Transverse colon (tissue), 4 donors: ENCODE results near the gene EPB41L1. TPM values are rescaled to one million over a fixed set of nuclear protein-coding genes. Genes with fewer than 3 reads are reported as not detected.
"Not testable (repeated sequence)": the region's sequence is repeated elsewhere in the genome, so short reads cannot be mapped to it uniquely, and the experiment has no call there.

Experiments
- DNase-seq: peaks from one replicate; pipeline ENCODE4 v3.0.0-alpha.2; 2019
- H3K27ac ChIP-seq, 4 donors: fragments of 200-600 bp; sonication (generic); 2 replicates each; pipeline ENCODE4 v1.5.1; 2016 to 2018; ENCODE audit warnings: inconsistent platforms in 4 of 4
- H3K27me3 ChIP-seq: fragments of 200-600 bp; sonication (generic); 2 replicates; pipeline ENCODE4 v1.5.1; 2017; ENCODE audit warnings: inconsistent platforms
- H3K36me3 ChIP-seq, 4 donors: fragments of 200-600 bp; sonication (generic); 2 replicates each; pipeline ENCODE4 v1.5.1; 2017 to 2019; ENCODE audit warnings: inconsistent platforms in 4 of 4
- H3K4me1 ChIP-seq, 4 donors: fragments of 200-600 bp; sonication (generic); 2 replicates each; pipeline ENCODE4 v1.5.1; 2017 to 2020; ENCODE audit warnings: inconsistent platforms in 4 of 4
- H3K4me3 ChIP-seq, 4 donors: fragments of 200-600 bp; sonication (generic); 1 replicate in 1 of 4; 2 replicates in 3 of 4; pipeline versions ENCODE4 v1.5.1 to v1.6.1; 2017 to 2019; ENCODE audit warnings: inconsistent platforms in 4 of 4
- H3K9me3 ChIP-seq, 2 donors: fragments of 200-600 bp; sonication (generic); 2 replicates each; pipeline ENCODE4 v1.5.1; 2017 to 2019; ENCODE audit warnings: inconsistent platforms in 2 of 2
- EP300 ChIP-seq: sonication (generic); formaldehyde crosslinking; IDR thresholded peaks from one replicate; pipeline ENCODE4 v1.6.1; 2017; ENCODE audit warnings: antibody characterized with exemption, low read depth
- POLR2A ChIP-seq: fragments of 450-650 bp; IDR thresholded peaks from one replicate; pipeline ENCODE4 v1.6.1; 2016; ENCODE audit warnings: antibody characterized with exemption, mild to moderate bottlenecking, moderate library complexity
- POLR2AphosphoS5 ChIP-seq, 3 donors: sonication (generic); formaldehyde crosslinking; IDR thresholded peaks; one replicate each; pipeline ENCODE4 v1.6.1; 2016; ENCODE audit warnings: antibody characterized with exemption in 3 of 3
- WGBS, 2 donors: methylation state at CpG; one replicate each; pipeline ENCODE4 v1.1.5; 2018; ENCODE audit warnings: low coverage in 1 of 2; 5-methylcytosine and 5-hydroxymethylcytosine counted together
- in situ Hi-C, 4 donors: fragments of 200-750 bp; cut with MboI; loops; one replicate each; pipeline versions ENCODE4 v1.15.0 to v1.15.1; 2017; ENCODE audit warnings: low sequenced_read_pairs in 3 of 4, low pct_ligation_motif_present in 1 of 4, low pct_unique_long_range_greater_than_20kb in 1 of 4
- intact Hi-C: fragments of 100-400 bp; cut with DNase I; formaldehyde crosslinking; loops from one replicate; pipeline ENCODE4 v1.15.1; 2023; ENCODE audit warnings: low total_unique reads
- total RNA-seq, 4 donors: library from RNA; depleted of rRNA; stranded (reverse); fragments of >200 nt; gene quantifications; one replicate each; pipeline ENCODE4 v1.1.0, GENCODE V29; 2016
- TF ChIP-seq, protein P1 (sequence below), 5 experiments: fragments of 200-600 bp in 3 of 5; fragments of 450-650 bp in 2 of 5; sonication (generic) in 3 of 5; IDR thresholded peaks; 1 replicate in 2 of 5; 2 replicates in 3 of 5; pipeline ENCODE4 v1.5.1; 2016 to 2017; ENCODE audit warnings: antibody characterized with exemption in 5 of 5, inconsistent platforms in 3 of 5, mild to moderate bottlenecking in 2 of 5, moderate library complexity in 1 of 5

Gene EPB41L1
- total RNA-seq, 4 donors from 2014 or later: 36.4 to 167 (median 79.4) TPM

DNA sequence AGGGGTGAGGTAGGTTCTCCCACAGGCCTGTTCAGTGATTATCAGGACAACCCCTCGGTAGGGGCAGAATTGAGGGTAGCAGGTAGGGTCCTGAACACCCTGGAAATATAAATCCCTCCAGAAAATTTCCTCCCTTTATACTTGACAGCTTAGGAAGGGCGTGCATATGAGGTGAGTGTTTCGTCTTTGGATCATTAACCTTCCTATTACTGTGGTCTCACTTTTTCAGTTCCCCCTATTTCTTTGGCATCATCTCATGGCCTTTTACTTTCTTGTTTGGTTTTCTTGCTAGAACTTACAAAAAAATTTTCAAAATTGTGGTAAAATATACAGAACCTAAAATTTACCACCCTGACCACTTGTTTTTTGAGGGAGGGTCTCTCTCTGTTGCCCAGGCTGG, 18.7 kb upstream of the EPB41L1 start:
- no peaks in the 10 kb centered on the region for H3K9me3 ChIP-seq
- TF ChIP-seq EP300: no peak
- TF ChIP-seq, protein P1, sequence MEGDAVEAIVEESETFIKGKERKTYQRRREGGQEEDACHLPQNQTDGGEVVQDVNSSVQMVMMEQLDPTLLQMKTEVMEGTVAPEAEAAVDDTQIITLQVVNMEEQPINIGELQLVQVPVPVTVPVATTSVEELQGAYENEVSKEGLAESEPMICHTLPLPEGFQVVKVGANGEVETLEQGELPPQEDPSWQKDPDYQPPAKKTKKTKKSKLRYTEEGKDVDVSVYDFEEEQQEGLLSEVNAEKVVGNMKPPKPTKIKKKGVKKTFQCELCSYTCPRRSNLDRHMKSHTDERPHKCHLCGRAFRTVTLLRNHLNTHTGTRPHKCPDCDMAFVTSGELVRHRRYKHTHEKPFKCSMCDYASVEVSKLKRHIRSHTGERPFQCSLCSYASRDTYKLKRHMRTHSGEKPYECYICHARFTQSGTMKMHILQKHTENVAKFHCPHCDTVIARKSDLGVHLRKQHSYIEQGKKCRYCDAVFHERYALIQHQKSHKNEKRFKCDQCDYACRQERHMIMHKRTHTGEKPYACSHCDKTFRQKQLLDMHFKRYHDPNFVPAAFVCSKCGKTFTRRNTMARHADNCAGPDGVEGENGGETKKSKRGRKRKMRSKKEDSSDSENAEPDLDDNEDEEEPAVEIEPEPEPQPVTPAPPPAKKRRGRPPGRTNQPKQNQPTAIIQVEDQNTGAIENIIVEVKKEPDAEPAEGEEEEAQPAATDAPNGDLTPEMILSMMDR (IDR thresholded peaks at IDR 0.05): no peak
- no peak for TF ChIP-seq POLR2A
- TF ChIP-seq POLR2AphosphoS5 (IDR thresholded peaks at IDR 0.05): no peak
- no peaks in the 10 kb centered on the region for H3K36me3 ChIP-seq
- in situ Hi-C loops (loop anchor here (5.0 kb wide), 1 partner anchor 139 kb away; no protein-coding TSS in a partner anchor), intact Hi-C loops (loop anchor here (2.0 kb wide), 1 partner anchor 141 kb away; no protein-coding TSS in a partner anchor)
- peaks cover 0 to 9% (median 4%) of the 10 kb centered on the region in 4 donors for H3K4me1 ChIP-seq
- no peak for DNase-seq
- H3K27ac ChIP-seq: no peak overlapping the region
- H3K4me3 ChIP-seq: no peak overlapping the region
- WGBS, 2 donors: 78 to 89% methylated on average over 2 to 3 of the region's 3 CpGs
- no peaks in the 10 kb centered on the region for H3K27me3 ChIP-seq

DNA sequence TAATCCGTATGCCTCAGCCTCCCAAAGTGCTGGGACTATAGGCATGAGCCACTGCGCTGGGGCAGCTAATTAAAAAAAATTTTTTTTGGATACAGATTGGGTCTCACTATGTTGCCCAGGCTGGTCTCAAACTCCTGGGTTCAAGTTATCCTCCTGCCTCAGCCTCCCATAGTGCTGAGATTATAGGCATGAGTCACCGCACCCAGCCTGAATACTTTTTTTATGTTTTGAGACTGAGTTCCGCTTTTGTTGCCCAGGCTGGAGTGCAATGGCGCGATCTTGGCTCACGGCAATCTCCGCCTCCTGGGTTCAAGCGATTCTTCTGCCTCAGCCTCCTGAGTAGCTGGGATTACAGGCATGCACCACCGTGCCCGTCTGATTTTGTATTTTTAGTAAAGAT, 17.2 kb upstream of the EPB41L1 start:
- in situ Hi-C loops (loop anchor here (5.0 kb wide), 1 partner anchor 140 kb away; no protein-coding TSS in a partner anchor), intact Hi-C loops (loop anchor here (2.0 kb wide), 1 partner anchor 143 kb away; no protein-coding TSS in a partner anchor)
- WGBS, 2 donors: 86 to 100% methylated on average over 3 to 11 of the region's 11 CpGs
- H3K27ac ChIP-seq, DNase-seq, H3K36me3 ChIP-seq, H3K4me3 ChIP-seq, H3K4me1 ChIP-seq, H3K27me3 ChIP-seq, H3K9me3 ChIP-seq: not testable (repeated sequence)

DNA sequence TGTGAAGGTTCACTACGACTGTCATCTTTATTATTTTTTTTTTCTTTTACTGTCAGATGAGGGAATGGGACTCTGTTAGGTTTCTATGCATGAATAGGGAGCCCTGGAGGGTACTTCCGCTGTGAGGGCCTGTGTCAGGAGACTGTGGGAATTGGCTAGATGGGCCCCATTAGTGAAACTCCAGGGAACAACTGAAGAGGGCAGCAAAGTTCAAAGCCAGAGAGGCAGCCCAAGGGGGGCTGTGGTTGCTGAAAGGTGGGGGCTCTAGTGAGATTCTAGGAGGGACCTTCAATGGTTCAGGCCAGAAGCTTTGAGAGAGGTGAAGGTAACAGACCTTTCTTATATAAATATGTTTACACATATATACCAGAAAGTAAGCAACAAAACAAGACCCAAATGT, 13.2 kb upstream of the EPB41L1 start:
- WGBS, 2 donors: 67 to 76% methylated on average over 1 to 2 of the region's 2 CpGs

DNA sequence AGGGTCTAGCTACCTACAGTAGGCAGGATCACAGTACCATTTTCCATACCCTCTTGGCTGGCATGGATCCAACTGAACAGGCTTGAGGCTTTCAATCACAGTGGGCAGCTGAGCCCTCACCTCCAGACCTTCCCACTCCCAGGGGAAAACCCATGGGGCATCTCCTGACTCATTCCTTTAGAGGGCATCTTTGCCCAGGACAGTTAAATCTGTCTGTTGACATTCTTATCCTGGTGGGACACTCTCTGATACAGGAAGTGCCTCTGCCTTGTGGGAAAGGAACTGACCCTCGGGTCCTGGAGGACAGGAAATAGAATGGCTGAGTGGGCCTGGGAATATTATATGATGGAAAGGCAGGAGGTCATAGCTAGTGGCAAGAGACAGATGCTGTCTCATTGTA, 10.2 kb upstream of the EPB41L1 start:
- TF ChIP-seq, protein P1 (IDR thresholded peaks at IDR 0.05): no peak
- TF ChIP-seq POLR2AphosphoS5 (IDR thresholded peaks at IDR 0.05) (no peak), EP300 (no peak), POLR2A (no peak)
- H3K27me3 ChIP-seq: no peaks in the 10 kb centered on the region
- no peaks in the 10 kb centered on the region for H3K9me3 ChIP-seq
- no peak overlapping the region for H3K27ac ChIP-seq
- in situ Hi-C loops (no loop called here), intact Hi-C loops (no loop called here)
- 72% methylated on average over 1 of the region's 1 CpG; no CpG with 5 or more reads in 1 of the 2 donors for WGBS, 2 donors
- no peaks in the 10 kb centered on the region for H3K36me3 ChIP-seq
- DNase-seq: no peak
- H3K4me1 ChIP-seq: peaks cover 0 to 11% (median 0%) of the 10 kb centered on the region in 4 donors
- H3K4me3 ChIP-seq: no peak overlapping the region

More for the DNA sequence above, 13.2 kb upstream of the EPB41L1 start:
- intact Hi-C loops (no loop called here), in situ Hi-C loops (no loop called here)
- TF ChIP-seq POLR2A (no peak), EP300 (no peak), POLR2AphosphoS5 (IDR thresholded peaks at IDR 0.05) (no peak)
- TF ChIP-seq, protein P1 (IDR thresholded peaks at IDR 0.05): no peak
- Histone ChIP-seq H3K27me3 (no peaks in the 10 kb centered on the region), H3K4me3 (no peak overlapping the region), H3K9me3 (no peaks in the 10 kb centered on the region), H3K27ac (no peak overlapping the region), H3K4me1 (peaks cover 0 to 12% (median 4%) of the 10 kb centered on the region in 4 donors), H3K36me3 (no peaks in the 10 kb centered on the region)
- no peak for DNase-seq
